HepG2 (cell line): Measurements from ENCODE around the gene PEAR1. TPM values are rescaled to one million over a fixed set of nuclear protein-coding genes. Genes with fewer than 3 reads are reported as not detected.

Experiments used
- ATAC-seq: fragments of 200-7000 bp; cut with Tn5 transposase; 3 replicates; pipeline ENCODE4 v1.9.1; 2020; ENCODE audit warnings: mild to moderate bottlenecking, moderate library complexity
- BruUV-seq: library from RNA; stranded (reverse); fragments of 400-500 nt; replicated peaks from 2 replicates; lab custom pipeline; 2021; lab: Mats Ljungman, UMichigan
- CTCF ChIA-PET: fragments of 300-600 bp; formaldehyde crosslinking; extraction: SDS; loops from one replicate; lab custom pipeline; 2021; ENCODE audit warnings: low total read pairs, inconsistent platforms, low intra/inter-chr PET ratio; lab: Yijun Ruan, JAX
- POLR2A ChIA-PET: fragments of 350-600 bp; sonication (Branson Sonifier 250); formaldehyde crosslinking; loops from one replicate; lab custom pipeline; 2020; ENCODE audit warnings: antibody characterized with exemption, inconsistent platforms; lab: Yijun Ruan, JAX
- DNase-seq: peaks from one replicate; pipeline ENCODE4 v3.0.0-alpha.2; 2015; ENCODE audit warnings: low spot score
- FAIRE-seq: peaks from 3 replicates; lab custom pipeline; 2011; peaks lifted over from hg19 to GRCh38; lab: Jason Lieb, UNC
- H2AFZ ChIP-seq: one replicate; pipeline ENCODE4 v1.6.1; 2011; ENCODE audit warnings: low read length, inconsistent platforms
- H3K27ac ChIP-seq: fragments of 300-600 bp; 3 replicates; pipeline ENCODE4 v1.8.0; 2011; ENCODE audit warnings: mixed run types, mild to moderate bottlenecking, mixed read lengths, low read length, inconsistent platforms; ENCODE audit not compliant: insufficient read depth; ENCODE audit errors: extremely low read length
- H3K27me3 ChIP-seq, 2 experiments: fragments of 200-600 bp in 1 of 2; 2 replicates in 1 of 2; 3 replicates in 1 of 2; pipeline versions ENCODE4 v1.6.0 to v1.8.0; 2011; ENCODE audit warnings: low read length in 2 of 2, mild to moderate bottlenecking in 2 of 2, moderate library complexity in 2 of 2, inconsistent platforms in 1 of 2; ENCODE audit not compliant: insufficient read depth in 2 of 2, control insufficient read depth in 1 of 2
- H3K36me3 ChIP-seq, 2 experiments: fragments of 200-600 bp in 1 of 2; replicated peaks in 1 of 2; 2 replicates in 1 of 2; 3 replicates in 1 of 2; pipeline versions ENCODE4 v1.5.1 to v1.8.0; 2011; ENCODE audit warnings: low read length in 2 of 2, inconsistent platforms in 1 of 2; ENCODE audit not compliant: insufficient read depth in 2 of 2, control insufficient read depth in 1 of 2
- H3K4me1 ChIP-seq: 2 replicates; pipeline ENCODE4 v1.5.1; 2012; ENCODE audit warnings: low read length, inconsistent platforms; ENCODE audit not compliant: insufficient read depth
- H3K4me2 ChIP-seq: 2 replicates; pipeline ENCODE4 v1.6.0; 2011; ENCODE audit warnings: low read depth, low read length, inconsistent platforms
- H3K4me3 ChIP-seq, 3 experiments: fragments of 200-600 bp in 1 of 3; sonication (generic), shearing (Covaris generic) in 1 of 3; replicated peaks in 1 of 3; 2 replicates each; pipeline ENCODE4 v1.5.1; 2011 to 2016; ENCODE audit warnings: low read length in 3 of 3, inconsistent platforms in 2 of 3, low read depth in 2 of 3, mild to moderate bottlenecking in 2 of 3, control low read depth in 1 of 3, mixed read lengths in 1 of 3; ENCODE audit not compliant: insufficient read depth in 1 of 3
- H3K79me2 ChIP-seq: one replicate; pipeline ENCODE4 v1.6.1; 2011; ENCODE audit warnings: low read length, inconsistent platforms; ENCODE audit not compliant: insufficient read depth
- H3K9ac ChIP-seq: 2 replicates; pipeline ENCODE4 v1.6.0; 2011; ENCODE audit warnings: mild to moderate bottlenecking, low read depth, low read length, inconsistent platforms; ENCODE audit not compliant: insufficient read depth
- H3K9me3 ChIP-seq: 2 replicates; pipeline ENCODE4 v1.5.1; 2012; ENCODE audit warnings: mild to moderate bottlenecking, low read length
- H4K20me1 ChIP-seq: 2 replicates; pipeline ENCODE4 v1.6.0; 2011; ENCODE audit warnings: inconsistent platforms, mild to moderate bottlenecking, low read length, moderate library complexity; ENCODE audit not compliant: insufficient read depth
- GFI1 ChIP-seq: sonication (generic); formaldehyde crosslinking; IDR thresholded peaks from 2 replicates; pipeline ENCODE4 v1.5.0; 2020; ENCODE audit warnings: missing genetic modification reagents, mild to moderate bottlenecking, borderline replicate concordance
- GMEB2 ChIP-seq: IDR thresholded peaks from 2 replicates; pipeline ENCODE4 v1.6.1; 2016; ENCODE audit warnings: missing biosample characterization, missing genetic modification reagents, low read depth
- HNF4G ChIP-seq, 2 experiments: sonication (generic) in 1 of 2; formaldehyde crosslinking in 1 of 2; IDR thresholded peaks; 2 replicates each; pipeline versions ENCODE4 v1.4.0 to v1.6.1; 2011 to 2020; ENCODE audit warnings: borderline replicate concordance in 2 of 2, low read depth in 2 of 2, mild to moderate bottlenecking in 2 of 2, low read length in 1 of 2, missing genetic modification reagents in 1 of 2, moderate library complexity in 1 of 2
- NFE2L2 ChIP-seq: fragments of 150-350 bp; IDR thresholded peaks from 2 replicates; pipeline ENCODE4 v1.6.1; 2014; ENCODE audit warnings: low read length
- SRF ChIP-seq: IDR thresholded peaks from 2 replicates; pipeline ENCODE4 v1.6.1; 2011; ENCODE audit warnings: mild to moderate bottlenecking, low read depth, low read length, moderate library complexity
- ZNF564 ChIP-seq: sonication (generic); formaldehyde crosslinking; IDR thresholded peaks from 2 replicates; pipeline ENCODE4 v1.8.1; 2023; ENCODE audit warnings: mild to moderate bottlenecking, missing genetic modification reagents
- ZNF773 ChIP-seq: sonication (generic); formaldehyde crosslinking; IDR thresholded peaks from 2 replicates; pipeline ENCODE4 v1.4.0; 2020; ENCODE audit warnings: missing genetic modification reagents, borderline replicate concordance
- WGBS: methylation state at CpG from one replicate; pipeline ENCODE4 v1.1.6; 2017; ENCODE audit warnings: low lambda C conversion rate; 5-methylcytosine and 5-hydroxymethylcytosine counted together
- in situ Hi-C: cut with HindIII; loops from 2 replicates; pipeline ENCODE4 v1.10.0; 2017; ENCODE audit warnings: low pct_unique_long_range_greater_than_20kb; ENCODE audit not compliant: extremely low pct_ligation_motif_present
- intact Hi-C: fragments of 100-400 bp; cut with micrococcal nuclease; formaldehyde crosslinking; loops from one replicate; pipeline ENCODE4 v1.10.0; 2022; ENCODE audit not compliant: unreplicated experiment
- polyA plus RNA-seq, 8 experiments: library from polyadenylated mRNA; depleted of rRNA in 3 of 8; stranded (reverse) in 7 of 8; unstranded in 1 of 8; fragments of >200 nt; fragmentation: Illumina TruSeq in 4 of 8; extraction: Trizol in 4 of 8; gene quantifications; 2 replicates each; pipeline versions ENCODE4 v1.2.1 to v1.2.3, GENCODE V29; 2011 to 2016; ENCODE audit warnings: low read depth in 4 of 8, missing spikeins in 1 of 8, mixed read lengths in 1 of 8; ENCODE audit not compliant: insufficient read depth in 1 of 8
- total RNA-seq, 5 experiments: library from RNA; depleted of rRNA; stranded (reverse); fragments of >200 nt; fragmentation: Illumina TruSeq; extraction: Trizol; gene quantifications; 2 replicates each; pipeline ENCODE4 v1.2.3, GENCODE V29; 2016; ENCODE audit warnings: low read depth in 1 of 5

Gene PEAR1
- total and polyA plus RNA-seq, 2 of the 13 experiments (the other 11 are each of a cell fraction or from before 2014, with no cell fraction given): 0.27 to 0.41 TPM

GRCh38 chr1:156894001-156894400 lies 483 bp downstream of the PEAR1 start:
- DNase-seq (no peak), ATAC-seq (no peak), FAIRE-seq (no peak)
- WGBS: 5% methylated on average over 5 of the region's 5 CpGs
- Histone ChIP-seq H3K27ac (no peak overlapping the region), H3K4me3 (no peak overlapping the region), H3K4me1 (peaks cover 28% of the 10 kb centered on the region), H3K4me2 (no peak overlapping the region), H3K27me3 (peaks cover 4 to 65% of the 10 kb centered on the region in 2 experiments; a peak in 4 of 5 replicates), H3K9me3 (no peaks in the 10 kb centered on the region), H3K36me3 (no peaks in the 10 kb centered on the region), H2AFZ (no peak overlapping the region), H3K79me2 (no peaks in the 10 kb centered on the region), H4K20me1 (no peaks in the 10 kb centered on the region), H3K9ac (no peak overlapping the region)
- TF ChIP-seq SRF: no peak
- TF ChIP-seq HNF4G (IDR thresholded peaks at IDR 0.05; ENCODE audit: borderline replicate concordance, low read depth, low read length): no peak
- no peak for TF ChIP-seq HNF4G (CRISPR knock-in tag; IDR thresholded peaks at IDR 0.05; ENCODE audit: borderline replicate concordance, low read depth)
- TF ChIP-seq NFE2L2: no peak
- no peak for TF ChIP-seq ZNF773 (CRISPR knock-in tag)
- TF ChIP-seq GFI1 (CRISPR knock-in tag): no peak
- TF ChIP-seq ZNF564 (CRISPR knock-in tag): no peak
- TF ChIP-seq GMEB2 (CRISPR knock-in tag): no peak
- no TSS peak for BruUV-seq
- CTCF ChIA-PET: interaction anchor here (2.8 kb wide), 1 partner anchor 26 kb away, joined by 23 read pairs; the partner anchor contains the start of gene LRRC71
- POLR2A ChIA-PET: no interaction called here
- in situ Hi-C loops: loop anchor here (5.0 kb wide), 1 partner anchor 33 kb away; no protein-coding TSS in a partner anchor
- intact Hi-C loops: no loop called here
